ENCODE results near the gene MROH9.

Gene MROH9

GRCh38 chr1:171107262-171107940 lies 172.1 kb downstream of the MROH9 start:
- in situ Hi-C loops (cut with MboI; ENCODE audit: low pct_unique_long_range_greater_than_20kb, low sequenced_read_pairs, unreplicated experiment): no loop called here
- DNase-seq (ENCODE audit: low spot score): no peak

GRCh38 chr1:171107969-171108368 lies 172.6 kb downstream of the MROH9 start:
- in situ Hi-C loops (cut with MboI; ENCODE audit: low pct_unique_long_range_greater_than_20kb, low sequenced_read_pairs, unreplicated experiment): no loop called here
- DNase-seq (ENCODE audit: low spot score): no peak
- TF ChIP-seq, protein P1, sequence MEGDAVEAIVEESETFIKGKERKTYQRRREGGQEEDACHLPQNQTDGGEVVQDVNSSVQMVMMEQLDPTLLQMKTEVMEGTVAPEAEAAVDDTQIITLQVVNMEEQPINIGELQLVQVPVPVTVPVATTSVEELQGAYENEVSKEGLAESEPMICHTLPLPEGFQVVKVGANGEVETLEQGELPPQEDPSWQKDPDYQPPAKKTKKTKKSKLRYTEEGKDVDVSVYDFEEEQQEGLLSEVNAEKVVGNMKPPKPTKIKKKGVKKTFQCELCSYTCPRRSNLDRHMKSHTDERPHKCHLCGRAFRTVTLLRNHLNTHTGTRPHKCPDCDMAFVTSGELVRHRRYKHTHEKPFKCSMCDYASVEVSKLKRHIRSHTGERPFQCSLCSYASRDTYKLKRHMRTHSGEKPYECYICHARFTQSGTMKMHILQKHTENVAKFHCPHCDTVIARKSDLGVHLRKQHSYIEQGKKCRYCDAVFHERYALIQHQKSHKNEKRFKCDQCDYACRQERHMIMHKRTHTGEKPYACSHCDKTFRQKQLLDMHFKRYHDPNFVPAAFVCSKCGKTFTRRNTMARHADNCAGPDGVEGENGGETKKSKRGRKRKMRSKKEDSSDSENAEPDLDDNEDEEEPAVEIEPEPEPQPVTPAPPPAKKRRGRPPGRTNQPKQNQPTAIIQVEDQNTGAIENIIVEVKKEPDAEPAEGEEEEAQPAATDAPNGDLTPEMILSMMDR (IDR thresholded peaks at IDR 0.05; ENCODE audit: extremely low read depth, insufficient read depth, missing control alignments): no peak

More at GRCh38 chr1:171107262-171107940, 172.1 kb downstream of the MROH9 start:
- TF ChIP-seq, protein P1 (IDR thresholded peaks at IDR 0.05; ENCODE audit: extremely low read depth, insufficient read depth, missing control alignments): no peak

- in situ Hi-C loops (cut with MboI; ENCODE audit: low pct_unique_long_range_greater_than_20kb, low sequenced_read_pairs, unreplicated experiment): no loop called here
- no peak for DNase-seq (ENCODE audit: low spot score)
- TF ChIP-seq, protein P1 (IDR thresholded peaks at IDR 0.05; ENCODE audit: extremely low read depth, insufficient read depth, missing control alignments): no peak
Observed at GRCh38 chr1:171109966-171110365, 174.6 kb downstream of the MROH9 start.

DNA sequence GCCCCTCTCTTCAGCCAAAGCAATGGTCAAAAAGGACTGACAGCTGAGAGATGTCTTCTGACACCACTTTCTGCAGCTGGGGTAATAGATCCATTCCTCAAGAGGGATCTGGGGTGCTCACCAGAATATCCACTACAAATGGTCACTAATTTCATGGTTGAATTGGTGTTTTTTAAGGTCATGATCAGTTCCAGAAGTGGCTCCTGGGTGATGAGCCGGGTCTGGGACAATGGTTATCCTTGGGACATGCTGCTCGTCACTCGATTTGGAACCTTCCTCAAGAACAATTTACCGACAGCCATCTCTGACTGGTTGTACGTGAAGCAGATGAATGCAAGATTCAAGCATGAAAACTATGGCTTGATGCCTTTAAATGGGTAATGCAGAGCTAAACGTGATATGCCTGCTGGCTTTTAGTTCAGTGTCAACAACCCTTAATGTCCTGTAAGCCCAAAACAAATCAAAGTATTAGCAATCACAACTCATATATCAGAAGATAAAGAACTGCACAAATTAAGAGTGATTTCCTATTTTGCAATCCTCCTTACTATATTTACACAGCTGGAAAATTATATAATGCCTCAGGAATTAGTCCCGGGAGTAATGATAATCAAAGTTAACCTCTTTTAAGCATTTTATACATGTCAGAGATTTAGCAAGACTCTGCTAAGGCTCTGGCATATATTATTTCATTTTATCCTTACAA lies 175.4 kb downstream of the MROH9 start:
- TF ChIP-seq, protein P1 (IDR thresholded peaks at IDR 0.05; ENCODE audit: extremely low read depth, insufficient read depth, missing control alignments): no peak
- no peak for DNase-seq (ENCODE audit: low spot score)
- in situ Hi-C loops (cut with MboI; ENCODE audit: low pct_unique_long_range_greater_than_20kb, low sequenced_read_pairs, unreplicated experiment): no loop called here

- in situ Hi-C loops (cut with MboI; ENCODE audit: low pct_unique_long_range_greater_than_20kb, low sequenced_read_pairs, unreplicated experiment): no loop called here
- TF ChIP-seq, protein P1 (IDR thresholded peaks at IDR 0.05; ENCODE audit: extremely low read depth, insufficient read depth, missing control alignments): no peak
- no peak for DNase-seq (ENCODE audit: low spot score)
Observed at GRCh38 chr1:171112119-171112518, 176.8 kb downstream of the MROH9 start.

DNA sequence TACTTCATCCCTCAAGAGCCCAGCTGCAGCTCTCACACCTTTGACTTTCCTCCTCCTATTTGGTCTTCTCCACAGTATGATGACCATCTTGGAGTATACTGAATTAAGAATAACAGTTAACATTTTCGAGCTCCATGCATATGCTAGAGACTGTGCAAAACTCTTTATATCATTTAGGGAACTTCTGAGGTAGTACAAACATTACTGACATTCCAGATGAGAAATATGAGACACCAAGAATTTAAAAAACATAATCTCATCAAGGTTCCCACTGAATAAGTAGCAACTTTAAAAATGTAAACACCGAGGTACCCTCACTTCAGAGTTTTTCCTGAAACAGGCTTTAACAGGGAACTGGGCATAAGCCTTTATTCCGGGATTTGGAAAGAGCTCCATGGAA lies 178.0 kb downstream of the MROH9 start:
- no peak for DNase-seq (ENCODE audit: low spot score)
- in situ Hi-C loops (cut with MboI; ENCODE audit: low pct_unique_long_range_greater_than_20kb, low sequenced_read_pairs, unreplicated experiment): no loop called here
- TF ChIP-seq, protein P1 (IDR thresholded peaks at IDR 0.05; ENCODE audit: extremely low read depth, insufficient read depth, missing control alignments): no peak
